HEK293T (cell line): ENCODE measurements around the gene CABP7.

ENCODE experiments used
- BHLHE40 ChIP-seq: fragments of 450-650 bp; IDR thresholded peaks from 2 replicates; pipeline ENCODE4 v1.6.1; 2016; ENCODE audit warnings: mild to moderate bottlenecking, moderate library complexity, borderline replicate concordance
- CTBP1 ChIP-seq: fragments of 450-650 bp; IDR thresholded peaks from 2 replicates; pipeline ENCODE4 v1.6.1; 2016; ENCODE audit warnings: borderline replicate concordance
- FOXA1 ChIP-seq: fragments of 450-650 bp; IDR thresholded peaks from 2 replicates; pipeline ENCODE4 v1.6.1; 2016; ENCODE audit warnings: mild to moderate bottlenecking
- FOXK2 ChIP-seq: fragments of 450-650 bp; IDR thresholded peaks from 2 replicates; pipeline ENCODE4 v1.6.1; 2016; ENCODE audit warnings: mild to moderate bottlenecking
- FOXM1 ChIP-seq: fragments of 450-650 bp; IDR thresholded peaks from 2 replicates; pipeline ENCODE4 v1.6.1; 2017; ENCODE audit warnings: mild to moderate bottlenecking, borderline replicate concordance
- NFRKB ChIP-seq: fragments of 450-650 bp; IDR thresholded peaks from 2 replicates; pipeline ENCODE4 v1.6.1; 2016; ENCODE audit warnings: mild to moderate bottlenecking, moderate library complexity
- PKNOX1 ChIP-seq: fragments of 450-650 bp; IDR thresholded peaks from 2 replicates; pipeline ENCODE4 v1.6.1; 2016
- SP1 ChIP-seq: fragments of 450-650 bp; IDR thresholded peaks from 2 replicates; pipeline ENCODE4 v1.6.1; 2017
- SUZ12 ChIP-seq: fragments of 450-650 bp; IDR thresholded peaks from 2 replicates; pipeline ENCODE4 v1.6.1; 2016; ENCODE audit warnings: mild to moderate bottlenecking
- TARDBP ChIP-seq: fragments of 450-650 bp; IDR thresholded peaks from 2 replicates; pipeline ENCODE4 v1.6.1; 2016

- TF ChIP-seq SP1 (no peak), PKNOX1 (no peak), FOXM1 (no peak), FOXA1 (no peak), CTBP1 (no peak), TARDBP (no peak), NFRKB (no peak), BHLHE40 (no peak), FOXK2 (no peak), SUZ12 (no peak)
These were observed 40.5 kb upstream of the CABP7 start for GRCh38 chr22:29679316-29679715.
